ENCODE data around the gene RECQL5.

RECQL5 gene

GRCh38 chr17:75688209-75688825 lies 21.4 kb upstream of the RECQL5 start:
- DNase-seq (ENCODE audit: low read depth in 2 of 2): no peak

GRCh38 chr17:75685499-75685898 lies 18.5 kb upstream of the RECQL5 start:
- no peak for DNase-seq (ENCODE audit: low read depth in 2 of 2)

GRCh38 chr17:75684924-75685323 lies 18.0 kb upstream of the RECQL5 start:
- no peak for DNase-seq (ENCODE audit: low read depth in 2 of 2)

- DNase-seq (ENCODE audit: low read depth in 2 of 2): no peak
Measured at GRCh38 chr17:75684249-75684648, 17.3 kb upstream of the RECQL5 start.

GRCh38 chr17:75683583-75683982 lies 16.6 kb upstream of the RECQL5 start:
- DNase-seq (ENCODE audit: low read depth in 2 of 2): no peak

GRCh38 chr17:75681289-75681688 lies 14.3 kb upstream of the RECQL5 start:
- DNase-seq (ENCODE audit: low read depth in 2 of 2): no peak

GRCh38 chr17:75680431-75680830 lies 13.5 kb upstream of the RECQL5 start:
- DNase-seq (ENCODE audit: low read depth in 2 of 2): no peak

GRCh38 chr17:75679706-75680211 lies 12.8 kb upstream of the RECQL5 start:
- no peak for DNase-seq (ENCODE audit: low read depth in 2 of 2)

GRCh38 chr17:75676461-75676860 lies 9.5 kb upstream of the RECQL5 start:
- DNase-seq (ENCODE audit: low read depth in 2 of 2): no peak

GRCh38 chr17:75673487-75673886 lies 6.5 kb upstream of the RECQL5 start:
- DNase-seq (ENCODE audit: low read depth in 2 of 2): no peak

GRCh38 chr17:75672011-75672410 lies 5.1 kb upstream of the RECQL5 start:
- no peak for DNase-seq (ENCODE audit: low read depth in 2 of 2)

- no peak for DNase-seq (ENCODE audit: low read depth in 2 of 2)
Measured at GRCh38 chr17:75670868-75671267, 3.9 kb upstream of the RECQL5 start.

- no peak for DNase-seq (ENCODE audit: low read depth in 2 of 2)
Measured at GRCh38 chr17:75668489-75668888, 1.5 kb upstream of the RECQL5 start.

GRCh38 chr17:75667825-75668224 lies 871 bp upstream of the RECQL5 start:
- DNase-seq (ENCODE audit: low read depth in 2 of 2): no peak

GRCh38 chr17:75665981-75666380 lies 973 bp downstream of the RECQL5 start:
- DNase-seq (ENCODE audit: low read depth in 2 of 2): no peak

- no peak for DNase-seq (ENCODE audit: low read depth in 2 of 2)
Measured at GRCh38 chr17:75664099-75664549, 2.8 kb downstream of the RECQL5 start.

- DNase-seq (ENCODE audit: low read depth in 2 of 2): no peak
Measured at GRCh38 chr17:75662511-75662910, 4.4 kb downstream of the RECQL5 start.

GRCh38 chr17:75661531-75661930 lies 5.4 kb downstream of the RECQL5 start:
- no peak for DNase-seq (ENCODE audit: low read depth in 2 of 2)

GRCh38 chr17:75658237-75658636 lies 8.7 kb downstream of the RECQL5 start:
- no peak for DNase-seq (ENCODE audit: low read depth in 2 of 2)

- no peak for DNase-seq (ENCODE audit: low read depth in 2 of 2)
Measured at GRCh38 chr17:75654176-75654575, 12.8 kb downstream of the RECQL5 start.

- DNase-seq (ENCODE audit: low read depth in 2 of 2): no peak
Measured at GRCh38 chr17:75652934-75653549, 13.9 kb downstream of the RECQL5 start.

- DNase-seq (ENCODE audit: low read depth in 2 of 2): no peak
Measured at GRCh38 chr17:75652341-75652740, 14.6 kb downstream of the RECQL5 start.

GRCh38 chr17:75650874-75651273 lies 16.1 kb downstream of the RECQL5 start:
- DNase-seq (ENCODE audit: low read depth in 2 of 2): no peak

- no peak for DNase-seq (ENCODE audit: low read depth in 2 of 2)
Measured at GRCh38 chr17:75649687-75650086, 17.3 kb downstream of the RECQL5 start.
